Endothelial cell (in vitro differentiated cells): ENCODE data around the gene SPTLC1. TPM values are rescaled to one million over a fixed set of nuclear protein-coding genes. Genes with fewer than 3 reads are reported as not detected.

Source experiments
- DNase-seq: peaks from one replicate; pipeline ENCODE4 v3.0.0; 2021; ENCODE audit warnings: low spot score
- H3K27ac Mint-ChIP-seq: one replicate; pipeline ENCODE4 v1.8.0; 2021; ENCODE audit warnings: mixed read lengths, inconsistent platforms; ENCODE audit not compliant: unreplicated experiment
- H3K27me3 Mint-ChIP-seq: one replicate; pipeline ENCODE4 v1.8.0; 2021; ENCODE audit warnings: mild to moderate bottlenecking, moderate library complexity, mixed read lengths, inconsistent platforms; ENCODE audit not compliant: unreplicated experiment
- H3K36me3 Mint-ChIP-seq: one replicate; pipeline ENCODE4 v1.8.0; 2021; ENCODE audit warnings: mild to moderate bottlenecking, low read depth, mixed read lengths, inconsistent platforms; ENCODE audit not compliant: unreplicated experiment
- H3K4me1 Mint-ChIP-seq: one replicate; pipeline ENCODE4 v1.8.0; 2021; ENCODE audit warnings: mild to moderate bottlenecking, mixed read lengths, inconsistent platforms; ENCODE audit not compliant: unreplicated experiment
- H3K4me3 Mint-ChIP-seq: one replicate; pipeline ENCODE4 v1.8.0; 2021; ENCODE audit warnings: mild to moderate bottlenecking, mixed read lengths, inconsistent platforms; ENCODE audit not compliant: unreplicated experiment
- H3K9me3 Mint-ChIP-seq: one replicate; pipeline ENCODE4 v1.8.0; 2021; ENCODE audit warnings: mixed read lengths, inconsistent platforms; ENCODE audit not compliant: unreplicated experiment
- total RNA-seq: library from RNA; stranded (reverse); fragmentation: NEBNext Ultra II Directional; extraction: Animal tissue kit (Norgen Biotek cat#: 25700); gene quantifications from one replicate; pipeline ENCODE4 v1.2.1, GENCODE V29; 2021; ENCODE audit not compliant: unreplicated experiment
- TF ChIP-seq, protein P1 (sequence below): fragments of 200-600 bp; sonication (generic); IDR thresholded peaks from one replicate; pipeline ENCODE4 v1.5.0; 2021; ENCODE audit warnings: antibody characterized with exemption; ENCODE audit not compliant: unreplicated experiment

Gene SPTLC1
- total RNA-seq, 1 donor from 2014 or later, result 69.2 TPM

GRCh38 chr9:92042260-92042659, 73.0 kb downstream of the SPTLC1 start:
- no peak overlapping the region for H3K27ac Mint-ChIP-seq
- DNase-seq, result no peak
- H3K9me3 Mint-ChIP-seq, result peaks cover 8% of the 10 kb centered on the region
- peak overlapping the region; percentile 77 for H3K4me3 Mint-ChIP-seq
- peaks cover 53% of the 10 kb centered on the region for H3K36me3 Mint-ChIP-seq
- H3K4me1 Mint-ChIP-seq, result peaks cover 4% of the 10 kb centered on the region
- peaks cover 4% of the 10 kb centered on the region for H3K27me3 Mint-ChIP-seq
- TF ChIP-seq, protein P1, sequence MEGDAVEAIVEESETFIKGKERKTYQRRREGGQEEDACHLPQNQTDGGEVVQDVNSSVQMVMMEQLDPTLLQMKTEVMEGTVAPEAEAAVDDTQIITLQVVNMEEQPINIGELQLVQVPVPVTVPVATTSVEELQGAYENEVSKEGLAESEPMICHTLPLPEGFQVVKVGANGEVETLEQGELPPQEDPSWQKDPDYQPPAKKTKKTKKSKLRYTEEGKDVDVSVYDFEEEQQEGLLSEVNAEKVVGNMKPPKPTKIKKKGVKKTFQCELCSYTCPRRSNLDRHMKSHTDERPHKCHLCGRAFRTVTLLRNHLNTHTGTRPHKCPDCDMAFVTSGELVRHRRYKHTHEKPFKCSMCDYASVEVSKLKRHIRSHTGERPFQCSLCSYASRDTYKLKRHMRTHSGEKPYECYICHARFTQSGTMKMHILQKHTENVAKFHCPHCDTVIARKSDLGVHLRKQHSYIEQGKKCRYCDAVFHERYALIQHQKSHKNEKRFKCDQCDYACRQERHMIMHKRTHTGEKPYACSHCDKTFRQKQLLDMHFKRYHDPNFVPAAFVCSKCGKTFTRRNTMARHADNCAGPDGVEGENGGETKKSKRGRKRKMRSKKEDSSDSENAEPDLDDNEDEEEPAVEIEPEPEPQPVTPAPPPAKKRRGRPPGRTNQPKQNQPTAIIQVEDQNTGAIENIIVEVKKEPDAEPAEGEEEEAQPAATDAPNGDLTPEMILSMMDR, result no peak

GRCh38 chr9:92036756-92037155, 78.5 kb downstream of the SPTLC1 start:
- H3K36me3 Mint-ChIP-seq, result peaks cover 28% of the 10 kb centered on the region
- no peak for DNase-seq

DNA sequence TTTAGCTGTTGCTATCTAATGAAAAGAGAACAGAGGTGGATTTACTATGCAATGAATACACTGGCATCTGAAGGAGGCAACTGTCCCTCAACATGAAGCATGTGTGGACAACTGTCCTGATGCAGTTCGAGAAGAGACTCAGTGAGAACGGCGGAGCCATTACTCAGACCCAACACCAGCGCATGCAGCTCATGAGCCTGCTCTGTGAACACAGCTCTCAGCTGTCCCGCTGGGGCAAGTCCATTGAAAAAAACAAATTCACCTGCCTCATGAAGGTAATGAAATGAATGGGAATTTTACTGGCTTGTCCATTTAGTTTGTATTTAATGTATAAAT, 78.8 kb downstream of the SPTLC1 start:
- Mint-ChIP-seq H3K4me3 (no peak overlapping the region), H3K9me3 (no peaks in the 10 kb centered on the region), H3K36me3 (peaks cover 24% of the 10 kb centered on the region), H3K27me3 (no peaks in the 10 kb centered on the region), H3K4me1 (peaks cover 4% of the 10 kb centered on the region), H3K27ac (no peak overlapping the region)
- DNase-seq, result no peak
- TF ChIP-seq, protein P1, result no peak

More at GRCh38 chr9:92036756-92037155, 78.5 kb downstream of the SPTLC1 start:
- TF ChIP-seq, protein P1, result no peak
- no peak overlapping the region for H3K4me3 Mint-ChIP-seq
- H3K9me3 Mint-ChIP-seq, result no peaks in the 10 kb centered on the region
- no peak overlapping the region for H3K27ac Mint-ChIP-seq
- H3K4me1 Mint-ChIP-seq, result peaks cover 4% of the 10 kb centered on the region
- H3K27me3 Mint-ChIP-seq, result no peaks in the 10 kb centered on the region

GRCh38 chr9:92035687-92036410, 79.4 kb downstream of the SPTLC1 start:
- no peaks in the 10 kb centered on the region for H3K9me3 Mint-ChIP-seq
- H3K27ac Mint-ChIP-seq, result no peak overlapping the region
- no peak overlapping the region for H3K4me3 Mint-ChIP-seq
- peaks cover 23% of the 10 kb centered on the region for H3K36me3 Mint-ChIP-seq
- H3K4me1 Mint-ChIP-seq, result peaks cover 4% of the 10 kb centered on the region
- no peaks in the 10 kb centered on the region for H3K27me3 Mint-ChIP-seq
- DNase-seq, result no peak
- TF ChIP-seq, protein P1, result no peak

GRCh38 chr9:92035146-92035545, 80.1 kb downstream of the SPTLC1 start:
- peaks cover 23% of the 10 kb centered on the region for H3K36me3 Mint-ChIP-seq
- TF ChIP-seq, protein P1, result no peak

More at GRCh38 chr9:92035146-92035545, 80.1 kb downstream of the SPTLC1 start:
- no peak overlapping the region for H3K4me3 Mint-ChIP-seq
- H3K27me3 Mint-ChIP-seq, result no peaks in the 10 kb centered on the region
- no peaks in the 10 kb centered on the region for H3K9me3 Mint-ChIP-seq
- H3K4me1 Mint-ChIP-seq, result peaks cover 7% of the 10 kb centered on the region
- DNase-seq, result no peak
- no peak overlapping the region for H3K27ac Mint-ChIP-seq
